Measurements from ENCODE around the gene ROS1.
"Not testable (repeated sequence)": the region's sequence is repeated elsewhere in the genome, so short reads cannot be mapped to it uniquely, and the experiment has no call there.

Gene ROS1

GRCh38 chr6:117265410-117266256 is 160.1 kb downstream of the ROS1 start, which contains the start of gene VGLL2:
Gene VGLL2, plus strand, starts transcription at chr6:117265558. Its CDS starts 206 bp downstream, at chr6:117265764.
- peak in 1 of 2 experiments; percentile 25 for DNase-seq

- no peak for DNase-seq
Observed at GRCh38 chr6:117264692-117265409, 160.9 kb downstream of the ROS1 start.

DNA sequence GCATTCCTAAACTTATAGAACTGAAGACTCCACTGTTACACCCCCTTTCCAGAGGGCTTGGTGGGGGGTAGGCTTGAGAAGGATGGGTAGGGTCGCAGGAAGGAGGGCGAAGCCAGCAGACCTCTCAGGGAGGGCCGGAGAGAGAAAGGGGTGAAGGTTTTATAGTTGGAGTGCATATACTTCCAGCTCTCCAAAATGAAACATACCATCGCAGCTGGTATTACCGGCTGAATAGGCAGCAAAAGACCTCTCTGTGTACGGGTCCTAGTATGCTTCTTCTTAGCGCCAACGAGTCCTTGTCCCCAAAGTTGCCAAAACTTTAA is 161.4 kb downstream of the ROS1 start:
- no peak for DNase-seq

DNA sequence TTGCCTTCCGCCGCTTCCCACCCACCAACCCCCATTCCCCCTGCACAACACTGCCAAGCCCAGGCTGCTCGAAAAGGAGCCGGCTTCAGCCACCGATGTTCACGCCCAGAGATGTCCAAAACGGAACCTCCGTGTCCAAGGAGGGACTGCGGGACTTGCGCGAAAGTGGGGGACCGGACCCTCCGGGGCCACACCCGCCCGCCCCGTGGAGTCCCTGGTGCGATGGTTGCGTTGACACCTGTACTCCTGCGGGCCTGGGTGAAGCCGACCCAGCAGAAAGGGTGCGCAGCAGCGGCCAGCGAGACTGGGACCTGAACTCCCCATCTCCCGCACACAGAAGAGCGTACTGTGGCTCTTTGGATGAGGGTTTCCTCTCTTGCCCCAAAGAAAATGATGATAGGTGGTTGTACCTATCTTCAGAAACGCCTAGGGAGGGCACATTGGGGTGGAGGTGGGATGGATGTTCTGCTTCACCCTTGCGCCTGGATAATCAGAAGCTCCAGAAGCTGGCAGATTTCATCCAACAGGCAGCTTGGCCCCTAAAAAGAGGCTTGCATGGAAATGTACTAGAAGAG is 162.3 kb downstream of the ROS1 start:
- DNase-seq, result no peak

GRCh38 chr6:117262799-117263198 is 162.9 kb downstream of the ROS1 start:
- DNase-seq, result no peak

- no peak for DNase-seq
Observed at GRCh38 chr6:117253785-117254184, 172.0 kb downstream of the ROS1 start.

DNA sequence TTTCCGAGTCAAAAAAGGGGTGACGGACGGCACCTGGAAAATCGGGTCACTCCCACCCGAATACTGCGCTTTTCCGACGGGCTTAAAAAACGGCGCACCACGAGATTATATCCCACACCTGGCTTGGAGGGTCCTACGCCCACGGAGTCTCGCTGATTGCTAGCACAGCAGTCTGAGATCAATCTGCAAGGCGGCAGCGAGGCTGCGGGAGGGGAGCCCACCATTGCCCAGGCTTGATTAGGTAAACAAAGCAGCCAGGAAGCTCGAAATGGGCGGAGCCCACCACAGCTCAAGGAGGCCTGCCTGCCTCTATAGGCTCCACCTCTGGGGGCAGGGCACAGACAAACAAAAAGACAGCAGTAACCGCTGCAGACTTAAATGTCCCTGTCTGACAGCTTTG is 180.8 kb downstream of the ROS1 start:
- not testable (repeated sequence) for DNase-seq

GRCh38 chr6:117244571-117244970 is 181.2 kb downstream of the ROS1 start:
- DNase-seq, result not testable (repeated sequence)

Data from NCI-H446 (cell line).